ENCODE data around the gene OPRD1. TPM values are rescaled to one million over a fixed set of nuclear protein-coding genes. Genes with fewer than 3 reads are reported as not detected.
"Not testable (repeated sequence)": the region's sequence is repeated elsewhere in the genome, so short reads cannot be mapped to it uniquely, and the experiment has no call there.

The OPRD1 gene
- total RNA-seq, 2 donors from 2014 or later: not detected

GRCh38 chr1:28835237-28835650 is 23.3 kb downstream of the OPRD1 start:
- H3K9me3 Mint-ChIP-seq: no peaks in the 10 kb centered on the region
- ATAC-seq (replicated peaks in 1 of 2) (no peak), DNase-seq (no peak)
- no peaks in the 10 kb centered on the region for H3K36me3 Mint-ChIP-seq (ENCODE audit: insufficient read depth in 2 of 2)
- no peaks in the 10 kb centered on the region for H3K4me1 Mint-ChIP-seq (ENCODE audit: low read depth)
- no peaks in the 10 kb centered on the region for H3K27me3 Mint-ChIP-seq (ENCODE audit: low read depth)
- no peak overlapping the region for H3K27ac Mint-ChIP-seq
- H3K4me3 Mint-ChIP-seq: no peak overlapping the region

DNA sequence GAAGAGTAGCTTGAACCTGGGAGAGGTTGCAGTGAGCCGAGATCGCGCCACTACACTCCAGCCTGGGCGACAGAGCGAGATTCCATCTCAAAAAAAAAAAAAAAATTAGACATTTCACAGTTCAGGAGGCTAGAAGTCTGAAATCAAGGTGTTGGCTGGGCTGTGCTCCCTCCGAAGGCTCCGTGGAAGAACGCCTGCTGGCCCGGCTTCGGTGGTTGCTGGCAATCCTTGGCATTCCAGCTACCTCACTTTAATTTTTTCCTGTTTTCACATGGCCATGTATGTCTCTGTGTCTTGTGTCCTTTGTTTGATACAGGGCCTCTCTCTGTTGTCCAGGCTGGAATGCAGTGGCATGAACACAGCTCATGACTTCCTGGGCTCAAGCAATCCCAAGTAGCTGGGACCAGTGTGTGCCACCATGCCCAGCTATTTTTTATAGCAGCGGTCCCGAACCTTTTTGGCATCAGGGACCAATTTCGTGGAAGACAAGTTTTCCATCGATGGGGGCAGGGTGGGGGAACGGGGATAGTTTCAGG is 24.5 kb downstream of the OPRD1 start:
- Mint-ChIP-seq H3K27me3 (ENCODE audit: low read depth) (no peaks in the 10 kb centered on the region), H3K9me3 (no peaks in the 10 kb centered on the region), H3K4me1 (ENCODE audit: low read depth) (no peaks in the 10 kb centered on the region), H3K27ac (no peak overlapping the region), H3K36me3 (ENCODE audit: insufficient read depth in 2 of 2) (no peaks in the 10 kb centered on the region), H3K4me3 (no peak overlapping the region)
- no peak for ATAC-seq (replicated peaks in 1 of 2)
- no peak for DNase-seq

- ATAC-seq (replicated peaks in 1 of 2): no peak
- H3K9me3 Mint-ChIP-seq: no peaks in the 10 kb centered on the region
- peaks cover 9% of the 10 kb centered on the region for H3K4me1 Mint-ChIP-seq (ENCODE audit: low read depth)
- no peak overlapping the region for H3K27ac Mint-ChIP-seq
- no peak for DNase-seq
- no peaks in the 10 kb centered on the region for H3K27me3 Mint-ChIP-seq (ENCODE audit: low read depth)
- no peak overlapping the region for H3K4me3 Mint-ChIP-seq
- no peaks in the 10 kb centered on the region for H3K36me3 Mint-ChIP-seq (ENCODE audit: insufficient read depth in 2 of 2)
Measured at GRCh38 chr1:28840928-28841544, 29.1 kb downstream of the OPRD1 start.

- DNase-seq: peak; percentile 28 to 32
- Mint-ChIP-seq H3K36me3 (ENCODE audit: insufficient read depth in 2 of 2) (no peaks in the 10 kb centered on the region), H3K27me3 (ENCODE audit: low read depth) (no peaks in the 10 kb centered on the region), H3K4me3 (peak overlapping the region in 1 of 2 donors; percentile 11), H3K4me1 (ENCODE audit: low read depth) (peaks cover 12% of the 10 kb centered on the region), H3K27ac (peak overlapping the region; percentile 24), H3K9me3 (no peaks in the 10 kb centered on the region)
- ATAC-seq (replicated peaks in 1 of 2): peak; percentile 56 to 58
Measured at GRCh38 chr1:28845786-28846543, 34.0 kb downstream of the OPRD1 start.

- H3K27ac Mint-ChIP-seq; H3K9me3 Mint-ChIP-seq; ATAC-seq (replicated peaks in 1 of 2); DNase-seq; H3K4me3 Mint-ChIP-seq; H3K27me3 Mint-ChIP-seq (ENCODE audit: low read depth); H3K36me3 Mint-ChIP-seq (ENCODE audit: insufficient read depth in 2 of 2): not testable (repeated sequence)
- peaks cover 12% of the 10 kb centered on the region for H3K4me1 Mint-ChIP-seq (ENCODE audit: low read depth)
Measured at GRCh38 chr1:28847207-28847606, 35.2 kb downstream of the OPRD1 start.

DNA sequence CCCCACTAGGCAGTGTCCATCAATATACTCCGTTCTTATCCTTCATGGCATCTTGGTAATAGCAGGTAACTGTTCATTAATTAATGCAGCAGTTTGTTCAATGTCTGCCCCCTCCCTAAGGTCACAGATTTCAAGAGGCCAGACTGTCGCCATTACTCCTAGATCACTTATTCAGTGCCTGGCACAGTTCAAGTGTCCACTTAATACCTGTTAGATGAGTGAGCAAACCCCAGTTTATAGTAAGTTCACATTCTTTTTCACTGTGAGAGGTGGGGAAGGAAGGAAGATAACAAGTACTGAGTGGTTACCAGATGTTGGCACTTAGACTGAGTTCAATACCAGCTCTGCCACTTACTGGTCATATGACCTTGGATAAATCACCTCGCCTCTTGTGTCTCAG is 36.4 kb downstream of the OPRD1 start:
- no peak for DNase-seq
- ATAC-seq (replicated peaks in 1 of 2): no peak
- Mint-ChIP-seq H3K4me1 (ENCODE audit: low read depth) (peaks cover 12% of the 10 kb centered on the region), H3K27me3 (ENCODE audit: low read depth) (no peaks in the 10 kb centered on the region), H3K36me3 (ENCODE audit: insufficient read depth in 2 of 2) (no peaks in the 10 kb centered on the region), H3K27ac (no peak overlapping the region), H3K4me3 (no peak overlapping the region), H3K9me3 (no peaks in the 10 kb centered on the region)

DNA sequence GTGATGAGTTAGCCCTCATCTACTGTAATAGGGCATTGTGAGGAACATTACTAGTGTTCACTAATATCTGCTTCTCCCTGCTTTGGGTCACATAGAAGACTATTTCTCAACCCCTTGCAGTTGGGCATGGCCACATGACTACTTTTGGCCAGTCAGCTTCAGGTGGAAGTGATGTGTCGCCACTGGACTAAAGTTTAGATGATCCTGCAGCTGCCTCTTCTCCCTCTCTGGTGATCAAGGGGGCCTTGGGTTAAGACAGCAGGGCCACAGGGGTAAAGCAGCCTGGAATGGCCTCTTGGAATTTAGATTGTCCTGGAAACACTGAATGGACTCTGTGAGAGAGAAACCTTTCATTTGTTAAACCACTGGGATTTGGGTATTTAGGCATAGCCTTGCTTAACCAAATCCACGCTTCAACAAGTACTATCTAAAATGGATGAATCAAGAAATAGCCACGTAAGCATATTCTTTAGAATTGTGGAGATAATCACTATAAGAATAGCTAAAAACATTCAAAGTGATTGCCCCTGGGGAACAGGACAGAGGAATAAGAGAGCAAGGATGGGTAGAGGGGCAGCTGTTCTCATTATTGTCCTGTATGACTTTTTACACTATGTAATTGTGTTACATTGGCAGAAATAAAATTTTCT is 41.2 kb downstream of the OPRD1 start:
- no peaks in the 10 kb centered on the region for H3K36me3 Mint-ChIP-seq (ENCODE audit: insufficient read depth in 2 of 2)
- ATAC-seq (replicated peaks in 1 of 2) (no peak), DNase-seq (no peak)
- no peak overlapping the region for H3K4me3 Mint-ChIP-seq
- H3K27ac Mint-ChIP-seq: no peak overlapping the region
- H3K9me3 Mint-ChIP-seq: no peaks in the 10 kb centered on the region
- H3K27me3 Mint-ChIP-seq (ENCODE audit: low read depth): peaks cover 18% of the 10 kb centered on the region
- H3K4me1 Mint-ChIP-seq (ENCODE audit: low read depth): no peaks in the 10 kb centered on the region

GRCh38 chr1:28854406-28854805 is 42.4 kb downstream of the OPRD1 start:
- not testable (repeated sequence) for H3K9me3 Mint-ChIP-seq; H3K27ac Mint-ChIP-seq; H3K4me1 Mint-ChIP-seq (ENCODE audit: low read depth); ATAC-seq (replicated peaks in 1 of 2); DNase-seq; H3K4me3 Mint-ChIP-seq; H3K36me3 Mint-ChIP-seq (ENCODE audit: insufficient read depth in 2 of 2)
- H3K27me3 Mint-ChIP-seq (ENCODE audit: low read depth): peaks cover 18% of the 10 kb centered on the region

DNA sequence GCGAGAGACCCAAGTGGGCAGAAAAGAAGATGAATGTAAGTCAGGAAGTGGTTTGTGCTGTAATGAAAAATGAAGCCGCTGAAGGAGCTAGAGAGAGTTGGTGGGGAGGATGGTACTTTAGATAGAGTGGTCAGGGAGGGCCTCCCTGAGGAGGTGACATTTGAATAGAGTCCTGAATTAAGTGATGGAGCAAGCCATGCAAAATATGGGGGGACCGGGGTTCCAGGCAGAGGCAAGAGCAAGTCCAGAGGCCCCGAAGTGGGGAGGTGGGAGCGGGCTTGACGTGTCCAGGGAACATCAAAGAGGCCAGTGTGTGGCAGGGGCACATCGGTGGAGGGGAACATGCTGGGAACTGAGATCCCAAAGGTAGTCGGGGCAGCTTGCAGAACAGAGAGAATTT is 43.1 kb downstream of the OPRD1 start:
- DNase-seq: no peak
- Mint-ChIP-seq H3K4me3 (no peak overlapping the region), H3K36me3 (ENCODE audit: insufficient read depth in 2 of 2) (no peaks in the 10 kb centered on the region), H3K9me3 (no peaks in the 10 kb centered on the region), H3K4me1 (ENCODE audit: low read depth) (no peaks in the 10 kb centered on the region), H3K27me3 (ENCODE audit: low read depth) (peaks cover 18% of the 10 kb centered on the region), H3K27ac (no peak overlapping the region)
- no peak for ATAC-seq (replicated peaks in 1 of 2)

GRCh38 chr1:28855469-28855951 is 43.5 kb downstream of the OPRD1 start:
- ATAC-seq (replicated peaks in 1 of 2): no peak
- Mint-ChIP-seq H3K4me3 (no peak overlapping the region), H3K27ac (no peak overlapping the region)

DNA sequence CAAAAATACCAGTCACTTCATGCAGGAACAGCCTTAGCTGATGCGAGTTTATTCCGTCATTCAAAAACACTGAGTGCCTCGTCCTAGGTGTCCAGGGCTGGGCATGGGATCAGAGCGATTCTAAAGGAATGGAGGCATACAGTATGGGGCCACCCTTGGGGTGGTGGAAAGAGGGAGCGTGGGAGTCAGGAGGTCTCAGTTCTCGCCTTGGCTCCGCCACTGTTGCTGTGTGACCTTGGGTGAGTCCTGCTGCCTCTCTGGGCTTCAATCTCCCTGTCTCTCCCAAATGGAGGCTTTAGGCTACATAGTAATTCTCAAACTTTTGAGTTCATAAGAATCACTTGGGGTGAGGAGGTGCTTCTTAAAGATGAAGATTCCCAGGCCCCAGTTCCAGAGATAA is 44.0 kb downstream of the OPRD1 start:
- ATAC-seq (replicated peaks in 1 of 2) (no peak), DNase-seq (no peak)
- Mint-ChIP-seq H3K9me3 (no peaks in the 10 kb centered on the region), H3K27me3 (ENCODE audit: low read depth) (peaks cover 18% of the 10 kb centered on the region), H3K36me3 (ENCODE audit: insufficient read depth in 2 of 2) (no peaks in the 10 kb centered on the region), H3K4me3 (no peak overlapping the region), H3K4me1 (ENCODE audit: low read depth) (no peaks in the 10 kb centered on the region), H3K27ac (no peak overlapping the region)

More at GRCh38 chr1:28855469-28855951, 43.5 kb downstream of the OPRD1 start:
- H3K4me1 Mint-ChIP-seq (ENCODE audit: low read depth): no peaks in the 10 kb centered on the region
- peaks cover 18% of the 10 kb centered on the region for H3K27me3 Mint-ChIP-seq (ENCODE audit: low read depth)
- H3K36me3 Mint-ChIP-seq (ENCODE audit: insufficient read depth in 2 of 2): no peaks in the 10 kb centered on the region
- H3K9me3 Mint-ChIP-seq: no peaks in the 10 kb centered on the region
- DNase-seq: no peak

DNA sequence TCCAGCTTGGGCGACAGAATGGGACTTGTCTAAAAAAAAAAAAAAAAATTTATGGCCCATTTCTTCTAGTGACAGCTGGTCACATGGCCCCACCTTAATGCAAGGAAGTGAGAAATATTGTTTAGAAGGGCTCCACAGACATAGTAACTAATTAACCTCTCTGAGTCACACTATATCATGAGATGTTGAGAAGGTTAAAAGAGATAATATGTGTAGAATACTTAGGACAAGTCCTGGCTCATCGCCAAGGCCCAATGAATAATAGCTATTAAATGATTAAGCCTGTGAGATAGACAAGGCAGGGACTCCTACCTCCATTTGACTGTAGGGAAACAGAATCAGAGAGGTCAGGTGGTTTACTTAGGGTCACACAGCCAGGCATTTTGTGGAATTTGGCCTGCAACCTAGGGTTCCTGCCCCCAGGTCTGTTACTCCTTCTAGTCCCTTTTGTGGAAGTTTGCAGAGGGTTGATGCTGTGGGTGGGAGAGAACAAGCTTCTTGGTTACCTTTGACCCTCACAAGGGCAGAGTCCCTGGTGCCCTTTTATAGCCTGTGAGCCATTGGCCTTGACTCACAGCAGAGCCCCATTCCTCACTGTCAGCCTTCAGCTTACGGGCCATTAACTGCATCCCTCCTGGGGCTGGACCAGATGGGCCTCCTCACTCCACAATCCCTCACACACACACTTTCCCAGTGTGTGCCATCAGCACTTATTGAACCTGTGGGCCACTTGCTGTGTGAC is 48.5 kb downstream of the OPRD1 start:
- ATAC-seq (replicated peaks in 1 of 2) (no peak), DNase-seq (no peak)
- no peaks in the 10 kb centered on the region for H3K9me3 Mint-ChIP-seq

More for the DNA sequence above, 48.5 kb downstream of the OPRD1 start:
- H3K27ac Mint-ChIP-seq: no peak overlapping the region
- H3K4me3 Mint-ChIP-seq: no peak overlapping the region
- peaks cover 9% of the 10 kb centered on the region for H3K27me3 Mint-ChIP-seq (ENCODE audit: low read depth)
- H3K4me1 Mint-ChIP-seq (ENCODE audit: low read depth): no peaks in the 10 kb centered on the region
- H3K36me3 Mint-ChIP-seq (ENCODE audit: insufficient read depth in 2 of 2): no peaks in the 10 kb centered on the region

Data from activated T-cell treated with anti-CD3 and anti-CD28 coated beads, Interleukin-2, amount 50 U/mL, for 72 hours (primary cell).